ENCODE measurements around the gene INTS6.

INTS6 gene

DNA sequence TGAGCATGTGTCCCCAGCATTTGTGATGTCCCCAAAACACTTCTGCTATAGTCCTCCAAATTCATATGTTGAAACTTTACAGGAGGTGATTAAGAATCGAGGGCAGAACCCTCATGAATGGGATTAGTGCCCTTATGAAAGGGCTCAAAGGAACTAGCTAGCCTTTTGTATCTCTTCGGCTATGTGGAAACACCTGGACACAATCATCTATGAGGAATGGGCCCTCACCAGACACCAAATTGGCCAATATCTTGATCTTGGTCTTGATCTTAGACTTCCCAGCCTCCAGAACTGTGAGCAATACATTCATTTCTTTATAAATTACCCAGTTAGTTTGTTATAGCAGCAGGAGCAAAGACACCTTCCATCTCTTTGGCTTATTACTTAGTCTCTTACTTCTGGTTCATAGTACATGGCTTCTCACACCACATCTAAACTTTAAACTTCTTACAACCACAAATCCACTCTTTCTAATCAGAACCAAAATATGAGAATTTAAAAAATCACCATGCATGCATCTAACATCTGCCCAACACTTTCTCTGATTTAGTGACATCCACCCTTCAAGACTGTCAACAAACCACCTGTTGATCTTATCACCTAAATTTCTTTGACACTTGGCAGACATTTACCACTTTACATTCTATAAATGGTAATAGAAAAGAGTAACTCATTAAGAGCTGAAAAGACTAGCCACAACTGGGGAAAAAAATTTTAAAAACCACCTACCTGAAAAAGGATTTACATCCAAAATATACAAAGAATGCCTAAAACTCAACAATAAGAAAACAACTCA, 120.1 kb downstream of the INTS6 start:
- Histone ChIP-seq H3K4me2 (ENCODE audit: low read length, poor library complexity, severe bottlenecking) (no peak overlapping the region), H3K4me1 (ENCODE audit: control insufficient read depth, insufficient read depth, low read depth, low read length) (peaks cover 6% of the 10 kb centered on the region), H2BK15ac (ENCODE audit: low read depth, poor library complexity, severe bottlenecking) (no peak overlapping the region), H3K9me3 (ENCODE audit: control insufficient read depth, low read length) (no peaks in the 10 kb centered on the region), H4K91ac (ENCODE audit: low read length) (no peak overlapping the region), H2BK120ac (ENCODE audit: low read depth, low read length) (no peak overlapping the region), H4K8ac (ENCODE audit: low read length) (no peak overlapping the region), H3K36me3 (ENCODE audit: control insufficient read depth in 1 of 2, insufficient read depth in 2 of 2, low read depth in 1 of 2, low read length in 2 of 2) (peaks cover 4 to 7% of the 10 kb centered on the region in 2 experiments), H3K79me1 (replicated peaks; ENCODE audit: low read length, poor library complexity, severe bottlenecking) (no peaks in the 10 kb centered on the region), H2BK12ac (ENCODE audit: low read length in 2 of 2) (no peak overlapping the region), H3K27ac (ENCODE audit: low read length, poor library complexity, severe bottlenecking) (no peak overlapping the region), H3K27me3 (ENCODE audit: control insufficient read depth in 1 of 2, insufficient read depth in 1 of 2, low read length in 2 of 2) (no peaks in the 10 kb centered on the region), H3K14ac (ENCODE audit: low read length in 2 of 2) (no peak overlapping the region), H3K18ac (ENCODE audit: low read depth in 1 of 2, low read length in 2 of 2) (no peak overlapping the region), H2AK5ac (ENCODE audit: low read length, severe bottlenecking) (no peak overlapping the region), H3K9ac (ENCODE audit: low read length) (no peak overlapping the region), H3K4me3 (ENCODE audit: insufficient read depth in 1 of 2, low read depth in 1 of 2, low read length in 2 of 2) (no peak overlapping the region), H2BK5ac (ENCODE audit: low read depth, low read length, poor library complexity, severe bottlenecking) (no peak overlapping the region), H2AFZ (ENCODE audit: low read depth, low read length) (no peak overlapping the region), H3K4ac (ENCODE audit: low read depth in 1 of 2, low read length in 2 of 2) (no peak overlapping the region), H3K23ac (ENCODE audit: low read length in 2 of 2) (no peak overlapping the region)
- DNase-seq = no peak
- WGBS = 71% methylated on average over 2 of the region's 2 CpGs

- 84% methylated on average over 6 of the region's 6 CpGs for WGBS
- Histone ChIP-seq H3K4me1 (ENCODE audit: control insufficient read depth, insufficient read depth, low read depth, low read length) (peaks cover 6% of the 10 kb centered on the region), H4K8ac (ENCODE audit: low read length) (no peak overlapping the region), H4K91ac (ENCODE audit: low read length) (no peak overlapping the region), H3K9me3 (ENCODE audit: control insufficient read depth, low read length) (no peaks in the 10 kb centered on the region), H3K4me2 (ENCODE audit: low read length, poor library complexity, severe bottlenecking) (no peak overlapping the region), H2BK5ac (ENCODE audit: low read depth, low read length, poor library complexity, severe bottlenecking) (no peak overlapping the region), H2BK120ac (ENCODE audit: low read depth, low read length) (no peak overlapping the region), H3K9ac (ENCODE audit: low read length) (no peak overlapping the region), H3K36me3 (ENCODE audit: control insufficient read depth in 1 of 2, insufficient read depth in 2 of 2, low read depth in 1 of 2, low read length in 2 of 2) (peaks cover 4 to 7% of the 10 kb centered on the region in 2 experiments), H3K14ac (ENCODE audit: low read length in 2 of 2) (no peak overlapping the region), H3K4ac (ENCODE audit: low read depth in 1 of 2, low read length in 2 of 2) (no peak overlapping the region), H2AFZ (ENCODE audit: low read depth, low read length) (no peak overlapping the region), H3K27me3 (ENCODE audit: control insufficient read depth in 1 of 2, insufficient read depth in 1 of 2, low read length in 2 of 2) (no peaks in the 10 kb centered on the region), H2BK15ac (ENCODE audit: low read depth, poor library complexity, severe bottlenecking) (no peak overlapping the region), H3K23ac (ENCODE audit: low read length in 2 of 2) (no peak overlapping the region), H3K27ac (ENCODE audit: low read length, poor library complexity, severe bottlenecking) (no peak overlapping the region), H2AK5ac (ENCODE audit: low read length, severe bottlenecking) (peak overlapping the region; percentile 50), H3K79me1 (replicated peaks; ENCODE audit: low read length, poor library complexity, severe bottlenecking) (no peaks in the 10 kb centered on the region), H2BK12ac (ENCODE audit: low read length in 2 of 2) (no peak overlapping the region), H3K4me3 (ENCODE audit: insufficient read depth in 1 of 2, low read depth in 1 of 2, low read length in 2 of 2) (no peak overlapping the region), H3K18ac (ENCODE audit: low read depth in 1 of 2, low read length in 2 of 2) (no peak overlapping the region)
- no peak for DNase-seq
Measured at GRCh38 chr13:51331354-51331861, 121.4 kb downstream of the INTS6 start.

DNA sequence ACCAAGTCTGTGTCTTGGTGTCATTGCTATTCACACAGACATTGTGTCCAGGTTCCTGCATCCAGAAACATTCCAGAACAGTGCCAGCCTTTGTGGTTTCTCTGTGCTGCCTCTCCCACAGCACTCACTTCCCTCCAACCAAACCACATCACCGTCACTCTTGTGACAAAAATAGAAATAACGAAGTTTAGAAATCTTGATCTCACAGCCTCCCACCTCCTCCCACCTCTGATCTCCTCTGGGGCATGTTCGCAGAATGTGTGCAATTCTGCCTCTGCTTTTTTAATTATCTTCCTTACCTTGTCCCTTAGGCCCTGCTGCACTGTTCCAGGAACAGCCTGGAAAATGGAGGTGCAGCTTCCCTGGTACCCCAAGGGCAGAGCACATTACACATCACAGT, 122.0 kb downstream of the INTS6 start:
- no peak for DNase-seq
- Histone ChIP-seq H2BK15ac (ENCODE audit: low read depth, poor library complexity, severe bottlenecking) (no peak overlapping the region), H3K79me1 (replicated peaks; ENCODE audit: low read length, poor library complexity, severe bottlenecking) (no peaks in the 10 kb centered on the region), H3K23ac (ENCODE audit: low read length in 2 of 2) (no peak overlapping the region), H3K4me3 (ENCODE audit: insufficient read depth in 1 of 2, low read depth in 1 of 2, low read length in 2 of 2) (no peak overlapping the region), H2AFZ (ENCODE audit: low read depth, low read length) (no peak overlapping the region), H2BK5ac (ENCODE audit: low read depth, low read length, poor library complexity, severe bottlenecking) (no peak overlapping the region), H3K4me2 (ENCODE audit: low read length, poor library complexity, severe bottlenecking) (no peak overlapping the region), H3K27ac (ENCODE audit: low read length, poor library complexity, severe bottlenecking) (no peak overlapping the region), H2BK120ac (ENCODE audit: low read depth, low read length) (no peak overlapping the region), H3K27me3 (ENCODE audit: control insufficient read depth in 1 of 2, insufficient read depth in 1 of 2, low read length in 2 of 2) (no peaks in the 10 kb centered on the region), H3K14ac (ENCODE audit: low read length in 2 of 2) (no peak overlapping the region), H3K4ac (ENCODE audit: low read depth in 1 of 2, low read length in 2 of 2) (no peak overlapping the region), H4K91ac (ENCODE audit: low read length) (peak overlapping the region; percentile 12), H3K18ac (ENCODE audit: low read depth in 1 of 2, low read length in 2 of 2) (no peak overlapping the region), H3K36me3 (ENCODE audit: control insufficient read depth in 1 of 2, insufficient read depth in 2 of 2, low read depth in 1 of 2, low read length in 2 of 2) (peaks cover 4 to 7% of the 10 kb centered on the region in 2 experiments), H3K4me1 (ENCODE audit: control insufficient read depth, insufficient read depth, low read depth, low read length) (peaks cover 6% of the 10 kb centered on the region), H2BK12ac (ENCODE audit: low read length in 2 of 2) (no peak overlapping the region), H4K8ac (ENCODE audit: low read length) (no peak overlapping the region), H3K9me3 (ENCODE audit: control insufficient read depth, low read length) (no peaks in the 10 kb centered on the region), H3K9ac (ENCODE audit: low read length) (no peak overlapping the region), H2AK5ac (ENCODE audit: low read length, severe bottlenecking) (no peak overlapping the region)
- WGBS = 84% methylated on average over 3 of the region's 3 CpGs

GRCh38 chr13:51329606-51330005, 123.2 kb downstream of the INTS6 start:
- H3K79me1 ChIP-seq (replicated peaks; ENCODE audit: low read length, poor library complexity, severe bottlenecking) = no peaks in the 10 kb centered on the region
- H4K91ac ChIP-seq (ENCODE audit: low read length) = no peak overlapping the region
- H3K27ac ChIP-seq (ENCODE audit: low read length, poor library complexity, severe bottlenecking) = no peak overlapping the region
- peaks cover 6% of the 10 kb centered on the region for H3K4me1 ChIP-seq (ENCODE audit: control insufficient read depth, insufficient read depth, low read depth, low read length)
- WGBS = 89% methylated on average over 3 of the region's 3 CpGs
- no peak overlapping the region for H4K8ac ChIP-seq (ENCODE audit: low read length)
- H2AFZ ChIP-seq (ENCODE audit: low read depth, low read length) = no peak overlapping the region
- peaks cover 0 to 7% of the 10 kb centered on the region in 2 experiments for H3K36me3 ChIP-seq (ENCODE audit: control insufficient read depth in 1 of 2, insufficient read depth in 2 of 2, low read depth in 1 of 2, low read length in 2 of 2)
- no peak overlapping the region for H3K23ac ChIP-seq (ENCODE audit: low read length in 2 of 2)
- H3K27me3 ChIP-seq (ENCODE audit: control insufficient read depth in 1 of 2, insufficient read depth in 1 of 2, low read length in 2 of 2) = no peaks in the 10 kb centered on the region
- no peak overlapping the region for H3K4me2 ChIP-seq (ENCODE audit: low read length, poor library complexity, severe bottlenecking)
- H2BK5ac ChIP-seq (ENCODE audit: low read depth, low read length, poor library complexity, severe bottlenecking) = no peak overlapping the region
- H3K9ac ChIP-seq (ENCODE audit: low read length) = no peak overlapping the region
- no peak overlapping the region for H3K4me3 ChIP-seq (ENCODE audit: insufficient read depth in 1 of 2, low read depth in 1 of 2, low read length in 2 of 2)
- H2AK5ac ChIP-seq (ENCODE audit: low read length, severe bottlenecking) = no peak overlapping the region
- H3K4ac ChIP-seq (ENCODE audit: low read depth in 1 of 2, low read length in 2 of 2) = no peak overlapping the region
- no peaks in the 10 kb centered on the region for H3K9me3 ChIP-seq (ENCODE audit: control insufficient read depth, low read length)
- DNase-seq = no peak
- H2BK12ac ChIP-seq (ENCODE audit: low read length in 2 of 2) = no peak overlapping the region
- no peak overlapping the region for H3K18ac ChIP-seq (ENCODE audit: low read depth in 1 of 2, low read length in 2 of 2)
- no peak overlapping the region for H2BK120ac ChIP-seq (ENCODE audit: low read depth, low read length)
- no peak overlapping the region for H3K14ac ChIP-seq (ENCODE audit: low read length in 2 of 2)
- H2BK15ac ChIP-seq (ENCODE audit: low read depth, poor library complexity, severe bottlenecking) = no peak overlapping the region

Measured in mesenchymal stem cell (in vitro differentiated cells and primary cell).